Measurements from ENCODE around the gene RARB. TPM values are rescaled to one million over a fixed set of nuclear protein-coding genes. Genes with fewer than 3 reads are reported as not detected.

The RARB gene
- total RNA-seq, 4 donors from 2014 or later = 2.6 to 11.2 (median 3.4) TPM

DNA sequence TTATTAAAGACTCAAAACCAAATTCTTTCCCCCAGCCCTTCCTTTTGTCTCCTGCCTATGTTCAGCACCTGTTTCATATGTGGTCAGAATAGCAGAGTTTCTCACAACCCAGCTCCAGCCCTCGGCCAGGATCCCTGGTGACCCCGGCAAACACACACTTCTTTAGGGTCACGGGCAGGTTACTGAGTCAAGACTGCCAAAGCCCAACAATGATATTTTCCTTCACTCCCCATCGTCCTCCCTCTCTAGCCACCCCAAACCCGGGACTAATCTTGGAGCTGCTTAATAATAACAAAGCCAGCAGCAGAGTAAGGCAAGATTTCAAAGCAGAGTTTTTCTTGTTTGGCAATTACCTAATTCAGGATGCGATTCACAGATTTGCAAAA is 25.5 kb downstream of the RARB start:
- ATAC-seq (ENCODE audit: low FRiP score) (no peak), DNase-seq (ENCODE audit: low spot score) (no peak)
- TF ChIP-seq CTCF (IDR thresholded peaks at IDR 0.05) = no peak

GRCh38 chr3:25454005-25454927 is 26.2 kb downstream of the RARB start:
- ATAC-seq (ENCODE audit: low FRiP score) (no peak), DNase-seq (ENCODE audit: low spot score) (no peak)
- no peak for TF ChIP-seq CTCF (IDR thresholded peaks at IDR 0.05)

DNA sequence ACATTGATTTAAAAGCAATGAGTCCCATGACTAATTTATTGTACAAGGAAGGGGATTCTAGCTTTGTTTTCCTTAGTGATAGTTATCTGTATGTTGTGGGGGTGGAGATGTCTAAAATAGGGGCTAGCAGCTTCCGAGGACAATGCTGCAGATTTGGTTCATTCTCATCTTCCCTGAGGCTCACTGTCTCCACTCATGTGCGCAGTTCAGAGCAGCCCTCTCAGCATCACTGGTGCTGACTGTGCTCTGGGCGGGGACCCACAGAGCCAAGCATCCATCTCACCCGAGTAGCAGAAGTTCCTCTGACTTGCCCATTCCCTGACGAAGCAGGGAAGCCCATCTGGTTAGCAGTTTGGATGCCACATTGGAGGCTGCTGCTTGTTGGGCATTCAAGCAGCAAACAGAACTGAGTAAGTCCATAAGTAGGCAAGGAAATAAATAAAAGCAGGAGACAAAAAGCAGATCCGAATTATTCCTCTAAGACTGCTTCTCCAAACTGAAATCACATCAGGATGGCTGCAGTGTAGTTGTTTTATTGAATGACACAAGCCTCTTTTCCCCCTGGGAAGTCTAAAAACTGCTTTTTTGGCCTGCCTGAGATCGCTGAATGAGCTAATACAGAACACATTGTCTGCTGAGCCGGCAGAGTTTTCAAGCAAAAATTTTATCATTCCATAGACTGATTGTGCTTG is 27.5 kb downstream of the RARB start:
- no peak for DNase-seq (ENCODE audit: low spot score)
- ATAC-seq (ENCODE audit: low FRiP score) = no peak
- no peak for TF ChIP-seq CTCF (IDR thresholded peaks at IDR 0.05)

DNA sequence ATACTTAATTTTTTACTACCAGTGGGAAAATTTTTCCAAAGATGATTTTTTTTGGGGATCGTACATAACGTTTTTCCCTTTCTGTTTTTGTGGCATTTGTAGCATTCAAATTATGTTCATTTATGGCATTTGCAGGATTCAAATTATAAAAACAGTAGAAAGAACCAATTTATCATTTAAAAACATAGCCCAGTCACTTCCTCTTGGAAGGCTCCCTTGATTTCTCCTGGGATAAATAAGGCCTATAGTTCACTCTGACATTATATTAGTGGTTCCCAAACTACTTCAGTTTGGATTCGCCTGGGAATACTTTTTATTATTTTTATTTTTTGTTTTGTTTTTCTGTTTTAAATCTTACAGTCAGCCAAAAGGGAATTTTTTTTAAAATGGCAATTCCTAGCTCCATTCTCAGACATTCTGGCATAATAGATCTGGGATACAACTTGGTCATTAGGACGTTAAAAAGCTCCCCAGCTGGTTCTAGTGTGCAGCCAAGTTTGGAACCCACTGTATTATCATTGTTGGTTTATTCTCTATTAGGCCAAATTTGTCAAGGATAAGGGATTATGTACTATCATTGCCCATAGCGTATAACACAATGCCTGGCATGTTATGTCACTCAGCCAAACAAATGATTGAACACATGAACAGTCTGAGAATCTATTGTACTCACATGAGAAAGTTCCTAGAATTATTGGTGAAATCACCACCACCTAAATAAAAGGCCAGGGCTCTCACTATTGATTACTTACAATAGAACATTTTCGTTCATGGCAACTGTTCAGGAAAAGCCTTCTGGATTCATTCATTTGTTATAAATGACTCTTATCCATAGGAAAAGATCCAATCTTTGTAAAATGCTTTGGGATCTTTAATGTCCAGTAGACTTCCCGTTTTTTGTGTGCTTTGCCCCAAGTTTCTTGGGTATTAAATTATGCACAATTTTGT is 28.9 kb downstream of the RARB start:
- ATAC-seq (ENCODE audit: low FRiP score) (no peak), DNase-seq (ENCODE audit: low spot score) (no peak)
- no peak for TF ChIP-seq CTCF (IDR thresholded peaks at IDR 0.05)

GRCh38 chr3:25457671-25458419 is 29.8 kb downstream of the RARB start:
- ATAC-seq (ENCODE audit: low FRiP score) (no peak), DNase-seq (ENCODE audit: low spot score) (no peak)
- no peak for TF ChIP-seq CTCF (IDR thresholded peaks at IDR 0.05)

GRCh38 chr3:25458420-25458814 is 30.4 kb downstream of the RARB start:
- no peak for TF ChIP-seq CTCF (IDR thresholded peaks at IDR 0.05)
- ATAC-seq (ENCODE audit: low FRiP score) (no peak), DNase-seq (ENCODE audit: low spot score) (no peak)
